Measurements from ENCODE around the gene MARCHF4. TPM values are rescaled to one million over a fixed set of nuclear protein-coding genes. Genes with fewer than 3 reads are reported as not detected.

The MARCHF4 gene, protein sequence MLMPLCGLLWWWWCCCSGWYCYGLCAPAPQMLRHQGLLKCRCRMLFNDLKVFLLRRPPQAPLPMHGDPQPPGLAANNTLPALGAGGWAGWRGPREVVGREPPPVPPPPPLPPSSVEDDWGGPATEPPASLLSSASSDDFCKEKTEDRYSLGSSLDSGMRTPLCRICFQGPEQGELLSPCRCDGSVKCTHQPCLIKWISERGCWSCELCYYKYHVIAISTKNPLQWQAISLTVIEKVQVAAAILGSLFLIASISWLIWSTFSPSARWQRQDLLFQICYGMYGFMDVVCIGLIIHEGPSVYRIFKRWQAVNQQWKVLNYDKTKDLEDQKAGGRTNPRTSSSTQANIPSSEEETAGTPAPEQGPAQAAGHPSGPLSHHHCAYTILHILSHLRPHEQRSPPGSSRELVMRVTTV
- 0.08 TPM for polyA plus RNA-seq (ENCODE audit: insufficient read length)
- long read RNA-seq, donor 1, result 0 reads
- long read RNA-seq, donor 2, result 0 reads
- long read RNA-seq, donor 3, result 0 reads
- long read RNA-seq, donor 4, result 0 reads
- long read RNA-seq, donor 5, result 0 reads
- long read RNA-seq, donor 6, result 0 reads
- long read RNA-seq, donor 7, result 0 reads
- long read RNA-seq, donor 8, result 0 reads

DNA sequence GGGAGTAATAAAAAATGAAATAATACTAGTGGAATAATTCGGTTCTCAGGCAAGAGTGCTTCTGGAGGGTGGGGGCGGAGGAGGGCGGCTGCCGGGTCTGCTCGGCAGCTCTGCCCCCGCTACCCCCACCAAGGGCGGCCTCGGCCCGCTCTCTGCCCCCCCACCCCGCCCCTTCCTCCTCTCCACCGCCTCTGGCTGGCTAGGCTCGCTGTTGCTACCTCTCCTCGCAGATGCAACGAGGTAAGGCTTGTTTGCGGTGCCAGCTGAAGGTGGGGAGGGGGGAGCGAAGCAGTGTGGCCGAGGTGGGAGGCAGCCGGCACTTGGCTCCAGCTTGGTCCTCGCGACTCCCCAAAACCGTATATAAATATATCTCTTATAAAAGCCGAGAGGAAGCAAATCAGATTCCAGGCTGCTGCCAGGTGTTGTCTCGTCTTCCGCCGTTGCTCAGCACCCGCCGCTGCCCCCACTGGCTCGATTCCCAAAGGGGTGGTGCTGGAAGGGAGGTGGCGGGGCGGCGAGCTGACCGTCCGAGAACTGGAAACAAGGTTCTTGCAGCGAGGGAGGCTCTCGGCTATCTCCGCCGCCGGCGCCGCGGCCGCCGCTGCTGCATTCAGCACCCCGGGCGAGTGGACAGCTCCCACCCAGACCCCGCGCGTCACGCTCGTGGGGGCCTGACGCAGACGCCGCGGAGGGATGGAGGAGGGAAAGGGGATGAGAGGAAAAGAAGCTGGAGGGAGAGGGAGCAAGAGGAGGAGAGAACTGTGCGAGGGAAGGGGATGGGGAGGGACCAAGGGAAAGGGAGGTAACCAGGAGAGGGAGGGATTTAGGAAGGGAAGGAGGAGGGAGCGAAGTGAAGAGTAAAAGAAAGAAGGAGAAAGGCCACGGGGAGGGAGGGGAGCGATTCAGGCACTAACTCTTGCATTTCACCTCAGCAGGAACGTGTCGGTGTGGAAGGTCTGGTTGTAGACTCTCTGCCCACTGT lies at the start of gene MARCHF4:
MARCHF4 (minus strand) TSS at position 763 of the 982 bp plus-strand sequence. CDS start 2,223 bp downstream, outside the sequence.
- DNase-seq, result peak; percentile 76

DNA sequence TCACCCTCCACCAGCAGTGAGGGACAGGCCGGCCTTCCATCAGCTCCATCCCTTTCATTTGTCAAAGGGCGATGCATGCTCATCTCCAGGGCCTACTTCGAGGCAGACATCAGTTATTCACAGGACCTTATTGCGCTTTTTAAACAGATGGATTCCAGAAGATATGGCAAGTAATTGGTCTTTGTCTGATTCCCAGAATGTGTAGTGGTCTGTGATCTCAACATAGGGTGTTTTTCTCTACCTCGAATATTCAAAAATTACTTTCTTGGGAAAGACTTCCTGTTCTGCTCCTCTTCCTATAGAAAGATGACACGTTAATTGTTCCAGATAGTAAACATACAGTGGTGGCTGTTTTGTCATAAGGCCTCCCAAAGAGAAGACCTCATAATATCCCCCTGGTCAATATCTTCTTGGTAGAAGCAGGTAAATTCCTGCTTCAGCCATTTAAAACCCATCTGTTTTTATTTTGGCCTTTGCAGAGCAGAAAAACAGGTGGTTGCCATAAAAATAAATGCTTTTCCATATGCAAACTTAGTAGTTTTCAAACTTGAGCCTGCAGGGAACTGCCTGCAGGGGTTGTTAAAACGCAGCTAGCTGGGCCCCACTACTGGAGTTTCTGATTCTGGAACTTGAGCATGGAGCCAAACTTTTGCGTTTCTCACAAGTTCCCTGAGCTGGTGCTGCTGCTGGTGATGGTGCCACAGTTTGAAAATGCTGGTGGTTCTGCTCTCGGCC lies 48.3 kb upstream of the MARCHF4 start:
- no peak for DNase-seq

DNA sequence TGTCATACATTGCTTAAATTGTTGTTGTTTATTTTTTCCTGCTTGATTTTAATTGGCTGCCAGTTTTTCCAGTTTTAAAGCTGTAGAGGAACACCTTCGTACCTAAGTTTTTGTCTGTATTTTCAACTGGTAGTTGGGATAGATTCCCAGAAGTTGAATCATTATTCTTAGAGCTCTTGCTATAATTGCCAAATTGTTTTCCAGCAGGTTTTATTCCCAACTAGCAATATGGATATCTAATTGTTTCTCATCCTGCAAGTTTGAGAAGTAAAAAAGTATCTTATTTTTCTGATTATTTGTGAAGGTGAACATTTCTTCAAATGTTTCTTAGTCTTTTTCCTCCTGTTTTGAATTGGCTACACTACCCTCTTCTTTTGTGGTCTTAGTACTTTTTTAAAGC lies 46.7 kb upstream of the MARCHF4 start:
- DNase-seq, result no peak

DNA sequence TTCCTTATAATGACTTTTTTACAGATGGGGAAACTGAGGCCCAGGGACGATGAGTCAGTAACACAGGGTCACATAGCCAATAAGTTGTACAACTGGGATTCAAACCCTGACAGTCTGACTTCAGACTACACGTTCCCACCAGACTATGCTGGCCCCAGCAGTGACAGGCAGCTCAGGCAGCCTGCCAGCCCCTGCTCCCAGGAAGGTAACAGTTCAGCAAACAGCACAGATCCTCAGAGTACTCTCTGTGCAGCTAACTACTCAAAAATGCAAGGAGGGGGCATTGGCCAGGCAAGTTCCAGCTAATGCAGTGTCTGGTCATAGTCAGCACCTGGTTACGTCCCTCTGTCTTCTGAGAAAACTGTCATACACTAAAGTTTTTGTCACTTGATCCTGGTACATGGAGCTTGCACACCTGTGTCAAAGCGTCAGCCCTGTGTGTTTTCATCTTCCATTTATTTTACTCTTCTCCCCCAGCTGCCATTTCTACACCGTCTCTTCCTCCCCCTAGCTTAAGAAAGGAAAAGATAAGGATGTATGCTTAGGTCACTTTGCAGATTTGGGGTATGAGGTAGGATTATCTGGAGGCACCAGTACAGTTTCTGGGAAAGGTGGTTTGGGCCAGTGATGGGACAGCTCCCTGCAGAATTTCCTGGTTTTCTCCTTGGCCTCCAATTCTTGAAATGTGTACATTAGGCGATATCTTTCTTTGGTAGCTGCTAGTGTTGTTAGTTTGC lies 44.5 kb upstream of the MARCHF4 start:
- no peak for DNase-seq

DNA sequence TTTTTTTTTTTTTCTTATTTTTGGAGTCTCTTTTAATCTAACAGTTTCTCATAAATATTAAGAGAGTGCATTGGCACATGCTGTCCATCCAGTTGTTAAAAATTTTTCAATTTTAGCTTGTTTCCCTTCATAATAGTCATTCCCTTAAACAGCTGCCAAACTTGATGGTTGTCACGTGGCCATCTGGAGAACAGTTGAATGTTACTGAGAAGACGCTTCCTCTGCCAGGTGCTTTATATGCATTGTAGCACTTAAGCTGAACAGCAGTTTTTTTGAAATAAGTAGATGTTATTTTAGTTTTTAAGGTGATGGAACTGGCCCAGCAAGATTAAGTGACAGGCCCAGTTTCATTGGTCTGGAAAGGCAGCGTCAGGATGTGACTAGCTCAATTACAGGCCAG lies 43.3 kb upstream of the MARCHF4 start:
- no peak for DNase-seq

DNA sequence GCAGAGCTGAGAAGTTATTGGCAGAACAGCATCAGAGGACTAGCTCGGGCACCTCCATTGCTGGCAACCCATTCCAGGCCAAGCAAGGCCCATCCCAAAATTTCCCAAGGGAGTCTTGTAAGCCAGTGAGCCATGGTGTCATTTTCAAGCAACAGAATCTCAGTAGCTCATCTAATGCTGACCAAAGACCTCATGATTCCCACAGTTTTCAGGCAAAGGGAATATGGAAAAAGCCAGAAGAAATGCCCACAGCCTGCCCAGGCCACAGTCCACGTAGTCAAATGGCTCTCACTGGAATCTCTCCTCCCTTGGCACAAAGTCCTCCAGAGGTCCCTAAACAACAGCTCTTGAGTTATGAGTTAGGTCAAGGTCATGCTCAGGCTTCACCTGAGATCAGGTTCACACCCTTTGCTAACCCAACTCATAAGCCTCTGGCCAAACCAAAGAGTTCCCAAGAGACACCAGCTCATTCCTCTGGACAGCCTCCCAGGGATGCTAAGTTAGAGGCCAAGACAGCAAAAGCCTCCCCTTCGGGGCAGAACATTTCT lies 42.6 kb upstream of the MARCHF4 start:
- no peak for DNase-seq

DNA sequence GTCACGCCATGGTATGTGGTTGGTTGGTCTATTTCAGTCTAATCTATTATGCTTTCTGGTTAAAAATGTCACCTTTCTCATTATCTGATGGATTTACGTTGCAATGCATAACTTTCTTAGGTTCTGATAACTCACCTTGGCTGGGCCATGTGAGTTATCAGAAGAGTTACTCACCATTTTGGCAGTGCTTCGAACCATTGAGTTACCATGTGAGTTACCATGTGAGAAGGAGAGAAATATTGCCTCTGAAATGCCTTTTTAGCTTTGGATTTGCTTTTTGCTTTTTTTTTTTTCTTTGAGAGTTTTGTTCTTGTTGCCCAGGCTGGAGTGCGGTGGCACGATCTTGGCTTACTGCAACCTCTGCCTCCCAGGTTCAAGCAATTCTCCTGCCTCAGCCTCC lies 41.6 kb upstream of the MARCHF4 start:
- DNase-seq, result no peak

DNA sequence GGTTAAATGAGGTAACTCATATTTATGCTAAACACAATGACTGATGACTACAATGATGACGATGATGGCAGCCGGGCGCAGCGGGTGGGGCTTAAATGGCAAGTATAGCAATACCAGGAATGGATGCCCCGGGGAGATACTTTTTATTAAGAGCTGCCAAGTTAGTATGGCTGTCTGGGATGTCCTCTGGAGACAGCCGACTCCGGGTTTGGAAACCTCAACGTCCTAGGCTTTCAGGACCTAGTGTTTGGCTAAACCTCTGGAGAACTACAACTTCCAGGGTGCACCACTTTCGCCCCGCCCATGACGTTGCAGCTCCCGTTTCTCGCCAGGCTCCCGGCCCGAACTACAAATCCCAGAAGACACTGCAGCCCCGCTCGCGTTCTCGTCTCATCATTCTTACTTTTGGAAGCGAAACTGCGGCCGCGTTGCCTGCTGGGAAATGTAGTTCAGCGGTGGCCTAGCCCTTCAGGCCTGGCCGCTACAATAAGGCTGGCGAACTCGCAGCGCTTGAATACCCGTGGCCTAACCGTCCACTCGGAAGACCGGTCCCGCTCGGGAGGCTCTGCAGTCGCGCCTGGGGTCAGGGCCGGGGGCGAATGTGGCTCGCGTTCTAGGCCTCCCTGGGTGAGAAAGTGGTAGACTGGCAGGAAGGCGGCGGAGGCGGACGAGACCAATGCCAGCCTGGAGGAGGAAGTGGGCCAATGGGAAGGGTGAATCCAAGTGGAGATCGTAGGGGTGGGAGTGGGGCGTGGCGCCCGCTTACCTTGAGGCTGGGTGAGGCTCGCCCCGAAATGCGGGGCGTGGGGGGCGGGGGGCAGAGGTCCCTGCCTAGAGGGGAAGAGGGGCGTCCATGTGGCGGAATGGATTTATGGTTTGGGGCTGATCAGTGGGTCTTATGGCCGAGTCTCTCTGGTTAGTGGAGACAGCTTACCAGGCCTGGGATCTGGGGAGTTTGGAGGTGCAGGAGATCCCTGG lies 40.0 kb upstream of the MARCHF4 start, which contains the start of gene SMARCAL1:
SMARCAL1 (plus strand) TSS at position 463 of the 978 bp plus-strand sequence. CDS start 2,221 bp downstream, outside the sequence.
- peak; percentile 99 for DNase-seq

DNA sequence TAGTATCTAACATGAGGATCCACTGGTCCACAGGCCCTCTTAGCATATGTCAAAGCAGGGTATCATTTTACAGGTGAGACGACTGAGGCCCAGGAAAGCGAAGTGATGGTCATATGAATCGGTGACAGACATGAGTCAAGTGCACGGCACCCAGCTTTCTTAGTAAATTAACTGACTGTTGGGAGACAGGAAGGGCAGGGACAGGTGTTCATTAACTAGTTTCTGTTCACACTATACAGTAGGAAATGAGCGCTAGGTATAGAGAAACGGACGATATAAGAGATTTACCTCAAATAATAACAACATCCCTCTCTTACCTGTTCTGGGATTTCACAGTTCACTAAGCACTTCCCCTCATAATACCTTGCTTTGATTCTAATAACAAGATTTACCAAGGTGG lies 38.3 kb upstream of the MARCHF4 start:
- no peak for DNase-seq

DNA sequence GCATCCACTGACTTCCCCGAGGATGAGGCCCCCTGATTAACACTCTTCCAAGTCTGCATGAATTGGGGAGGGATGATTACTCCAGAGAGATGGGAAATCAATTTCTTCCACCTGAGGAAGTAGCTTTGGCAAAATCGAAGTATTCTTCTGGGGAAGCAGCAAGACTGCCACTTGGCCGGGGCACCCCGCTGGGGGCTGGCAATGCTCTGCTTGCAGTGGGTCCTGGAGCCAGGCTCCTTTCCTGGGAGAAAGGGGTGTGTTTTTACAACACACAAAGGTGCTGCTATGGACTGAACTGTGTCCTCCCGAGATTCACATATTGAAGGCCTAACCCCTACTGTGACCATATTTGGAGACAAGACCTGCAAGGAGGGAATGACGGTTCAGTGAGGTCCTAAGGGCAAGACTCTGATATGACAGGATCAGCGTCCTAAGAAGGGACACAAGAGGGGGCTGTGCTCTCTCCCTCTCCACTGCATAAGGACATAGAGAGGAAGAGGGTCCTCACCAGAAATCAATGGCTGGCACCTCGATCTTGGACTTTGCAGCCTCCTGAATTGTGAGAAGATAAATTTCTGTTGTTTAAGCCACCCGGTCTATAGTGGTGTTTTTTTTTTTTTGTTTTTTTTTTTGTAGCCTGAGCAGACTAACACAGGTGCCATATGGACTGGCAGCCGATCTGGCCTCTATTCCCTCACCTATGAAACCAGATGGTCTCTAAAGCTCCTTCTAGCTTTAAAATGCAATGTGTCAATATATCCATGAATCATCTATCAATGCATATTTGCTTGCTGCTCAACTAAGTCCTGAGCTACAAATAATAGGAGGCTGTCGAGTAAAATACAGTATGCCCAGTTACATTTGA lies 36.4 kb upstream of the MARCHF4 start:
- no peak for DNase-seq

DNA sequence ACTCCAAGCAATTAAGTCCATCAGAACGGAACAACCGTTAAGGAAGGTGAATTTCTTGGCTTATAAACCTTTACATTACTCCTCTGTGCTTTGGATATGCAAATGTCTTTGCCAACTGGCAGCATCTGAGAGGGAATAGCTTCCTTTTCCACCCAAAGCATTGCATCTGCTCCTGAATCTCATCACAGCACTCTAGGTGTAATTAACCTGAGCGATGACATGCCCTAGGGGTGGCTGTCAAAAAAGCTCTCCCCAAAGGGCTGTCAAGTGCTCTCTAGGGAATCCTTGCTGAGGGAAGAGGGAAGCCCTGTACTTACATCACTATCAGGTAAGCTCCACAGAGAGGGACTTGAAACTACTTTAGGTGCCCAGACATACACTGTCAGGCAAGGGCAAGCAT lies 34.5 kb upstream of the MARCHF4 start:
- DNase-seq, result no peak

DNA sequence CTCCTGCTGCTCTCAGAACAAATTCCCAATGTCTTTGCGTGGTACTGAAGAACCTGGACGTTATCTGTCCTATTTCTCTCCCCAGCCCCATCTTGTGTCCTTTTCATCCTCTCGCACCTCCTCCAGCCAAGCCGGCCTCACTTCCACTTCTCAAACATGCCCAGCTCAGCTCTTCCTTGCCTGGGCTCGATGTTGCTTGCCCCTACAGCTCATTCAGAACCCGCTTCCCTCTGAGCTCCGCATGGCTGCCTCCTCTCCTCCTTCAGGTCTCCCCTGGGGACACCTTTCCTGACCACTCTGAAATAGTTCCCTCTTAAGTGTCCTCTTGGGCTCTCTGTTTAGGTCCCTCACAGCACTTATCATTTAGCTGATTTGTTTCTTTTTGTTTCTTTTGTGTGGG lies 33.3 kb upstream of the MARCHF4 start:
- no peak for DNase-seq

DNA sequence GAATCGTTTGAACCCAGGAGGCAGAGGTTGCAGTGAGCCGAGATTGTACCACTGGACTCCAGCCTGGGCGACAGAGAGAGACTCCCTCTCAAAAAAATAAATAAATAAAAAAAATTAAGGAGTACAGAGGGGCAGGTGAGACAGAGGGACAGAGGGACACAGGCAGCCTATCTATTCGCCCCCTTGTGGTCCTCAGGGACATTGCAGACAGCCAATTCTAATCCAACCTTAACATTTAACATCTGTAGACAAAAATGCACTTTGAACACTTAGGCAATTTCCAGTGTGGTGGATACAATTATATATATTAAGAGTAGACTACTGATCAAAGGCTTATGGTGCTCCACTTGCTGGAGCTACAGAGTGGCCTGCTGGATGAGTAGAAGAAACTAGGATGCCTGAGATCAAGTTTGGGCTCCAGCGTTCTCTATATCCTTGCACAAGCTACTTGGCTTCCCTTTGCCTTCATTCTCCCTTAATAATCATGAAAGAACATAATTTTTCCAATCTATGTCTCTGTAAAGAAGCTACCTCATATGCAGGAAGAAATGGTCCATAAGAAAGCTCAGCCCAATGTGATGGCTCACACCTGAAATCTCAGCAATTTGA lies 31.8 kb upstream of the MARCHF4 start:
- DNase-seq, result peak; percentile 5

DNA sequence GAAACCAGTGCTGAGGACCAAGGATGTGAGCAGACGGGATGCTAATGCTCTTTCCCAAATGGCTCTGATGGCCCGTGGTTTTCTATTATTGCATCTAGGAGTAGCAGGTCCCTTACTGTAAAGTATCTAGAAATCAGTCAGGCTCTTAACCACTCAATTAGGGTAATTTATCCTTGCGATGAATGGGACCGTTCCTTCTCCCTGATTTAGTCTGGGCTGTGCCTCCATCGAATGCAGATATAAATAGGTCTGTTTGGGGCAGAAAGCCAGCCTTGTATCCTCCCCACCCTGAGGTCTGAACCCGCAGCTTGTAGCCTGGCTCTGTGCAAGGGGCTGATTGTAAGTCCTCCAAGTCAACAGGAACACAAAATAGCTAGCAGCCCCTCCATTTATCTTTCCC lies 30.5 kb upstream of the MARCHF4 start:
- DNase-seq, result no peak

DNA sequence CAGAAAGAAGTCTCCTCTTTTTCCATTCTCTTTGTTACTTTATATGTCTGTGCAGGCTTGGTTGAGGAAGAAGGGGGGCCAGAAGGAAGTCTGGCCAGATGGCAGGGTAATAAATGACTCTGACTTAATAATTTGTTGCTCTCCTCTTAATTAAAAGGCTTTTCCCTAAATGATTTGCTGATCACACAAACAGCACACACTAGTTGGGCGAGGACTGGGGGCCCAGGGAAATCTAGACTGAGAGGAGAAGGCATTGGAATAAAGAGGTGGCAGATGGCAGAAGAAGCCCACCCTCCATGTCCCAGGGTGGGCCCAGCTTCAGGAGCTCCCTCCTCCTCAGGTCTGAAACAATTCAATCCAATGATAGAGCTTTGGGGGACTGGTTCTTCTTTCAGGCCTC lies 27.3 kb upstream of the MARCHF4 start:
- DNase-seq, result peak; percentile 6

DNA sequence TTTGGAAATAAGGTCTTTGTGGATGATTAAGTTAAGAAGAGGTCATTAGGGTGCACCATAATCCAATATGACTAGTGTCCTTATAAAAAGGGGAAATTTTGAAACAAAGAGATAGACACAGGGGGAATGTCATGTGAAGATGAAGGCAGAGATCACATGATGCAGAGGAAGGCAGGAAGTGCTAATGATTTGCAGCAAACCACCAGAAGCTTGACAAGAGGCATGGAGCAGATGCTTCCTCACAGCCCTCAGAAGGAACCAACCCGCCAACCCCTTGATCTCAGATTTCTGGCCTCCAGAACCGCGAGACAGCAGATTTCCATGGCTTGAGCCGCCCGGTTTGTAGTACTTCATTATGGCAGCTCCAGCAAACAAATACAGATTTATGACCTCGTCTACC lies 22.6 kb upstream of the MARCHF4 start:
- no peak for DNase-seq

DNA sequence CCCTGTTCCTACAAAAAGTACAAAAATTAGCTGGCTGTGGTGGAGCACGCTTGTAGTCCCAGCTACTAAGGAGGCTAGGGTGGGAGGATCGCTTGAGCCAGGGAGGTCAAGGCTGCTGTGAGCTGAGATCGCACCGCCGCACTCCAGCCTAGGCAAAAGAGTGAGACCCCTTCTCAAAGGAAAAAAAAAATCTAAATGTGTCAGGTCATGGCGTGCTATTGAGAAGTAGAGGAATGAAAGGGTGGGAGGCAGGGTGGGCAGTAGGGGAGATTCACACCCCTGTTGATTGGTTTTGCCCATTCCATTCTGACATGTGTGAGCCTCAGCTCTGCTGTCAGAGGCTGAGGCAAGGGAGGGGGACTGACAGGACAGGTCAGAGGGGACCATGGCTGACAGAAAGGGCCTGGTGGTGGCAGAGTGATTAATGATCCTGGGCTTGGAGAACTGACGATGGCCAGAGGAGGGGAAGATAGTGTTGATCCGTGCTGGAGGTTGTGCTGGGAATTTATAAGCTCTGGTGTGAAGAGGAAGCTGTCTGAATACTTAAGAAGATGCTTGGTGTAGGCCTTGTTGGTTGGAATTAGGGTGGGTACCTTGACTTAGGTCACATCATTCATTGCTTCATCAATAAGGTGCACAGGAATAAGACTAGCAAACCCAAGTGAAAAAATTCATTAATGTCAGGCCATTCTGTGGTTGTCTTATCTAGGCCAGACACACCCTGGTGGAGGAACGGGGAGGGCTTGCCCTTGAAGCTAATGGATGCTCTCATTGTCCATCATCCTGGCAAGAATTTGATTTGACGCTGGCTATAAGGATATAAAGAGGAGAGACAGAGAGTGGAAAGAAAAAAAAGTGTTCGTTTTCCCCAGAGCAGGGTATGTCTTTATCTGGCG lies 20.9 kb upstream of the MARCHF4 start:
- DNase-seq, result no peak
